GOT3 (cell line): ENCODE measurements around the gene PEAK1.
"Not testable (repeated sequence)": the region's sequence is repeated elsewhere in the genome, so short reads cannot be mapped to it uniquely, and the experiment has no call there.

Experiments
- DNase-seq: peaks from one replicate; lab custom pipeline; 2025; ENCODE audit warnings: mixed read lengths; lab: John Stamatoyannopoulos, UW

The PEAK1 gene

GRCh38 chr15:77311618-77312398, 108.1 kb downstream of the PEAK1 start:
- DNase-seq: no peak

- no peak for DNase-seq
Measured at GRCh38 chr15:77311020-77311419, 108.9 kb downstream of the PEAK1 start.

- no peak for DNase-seq
Measured at GRCh38 chr15:77309392-77309791, 110.5 kb downstream of the PEAK1 start.

GRCh38 chr15:77305953-77306352, 114.0 kb downstream of the PEAK1 start:
- no peak for DNase-seq

GRCh38 chr15:77296773-77297337, 123.0 kb downstream of the PEAK1 start:
- DNase-seq: no peak

GRCh38 chr15:77295446-77295845, 124.5 kb downstream of the PEAK1 start:
- no peak for DNase-seq

GRCh38 chr15:77292969-77293558, 126.8 kb downstream of the PEAK1 start:
- no peak for DNase-seq

GRCh38 chr15:77291107-77291506, 128.8 kb downstream of the PEAK1 start:
- no peak for DNase-seq

GRCh38 chr15:77287385-77287784, 132.5 kb downstream of the PEAK1 start:
- DNase-seq: no peak

GRCh38 chr15:77285057-77285997, 134.6 kb downstream of the PEAK1 start:
- no peak for DNase-seq

GRCh38 chr15:77282333-77282732, 137.6 kb downstream of the PEAK1 start:
- no peak for DNase-seq

GRCh38 chr15:77276943-77277342, 143.0 kb downstream of the PEAK1 start:
- no peak for DNase-seq

- DNase-seq: no peak
Measured at GRCh38 chr15:77276096-77276495, 143.8 kb downstream of the PEAK1 start.

- not testable (repeated sequence) for DNase-seq
Measured at GRCh38 chr15:77273136-77273535, 146.8 kb downstream of the PEAK1 start.

- DNase-seq: no peak
Measured at GRCh38 chr15:77266708-77267386, 153.1 kb downstream of the PEAK1 start.

- no peak for DNase-seq
Measured at GRCh38 chr15:77255385-77255784, 164.5 kb downstream of the PEAK1 start.

GRCh38 chr15:77251662-77252061, 168.2 kb downstream of the PEAK1 start:
- DNase-seq: no peak

- DNase-seq: no peak
Measured at GRCh38 chr15:77247116-77247515, 172.8 kb downstream of the PEAK1 start.

- DNase-seq: no peak
Measured at GRCh38 chr15:77243716-77244401, 176.0 kb downstream of the PEAK1 start.

GRCh38 chr15:77243135-77243534, 176.8 kb downstream of the PEAK1 start:
- no peak for DNase-seq
